Measurements from ENCODE around the gene ATP8B1. TPM values are rescaled to one million over a fixed set of nuclear protein-coding genes. Genes with fewer than 3 reads are reported as not detected.

Gene ATP8B1
- total and polyA plus RNA-seq, 2 experiments from 2014 or later, result 7.9 to 38.4 TPM

DNA sequence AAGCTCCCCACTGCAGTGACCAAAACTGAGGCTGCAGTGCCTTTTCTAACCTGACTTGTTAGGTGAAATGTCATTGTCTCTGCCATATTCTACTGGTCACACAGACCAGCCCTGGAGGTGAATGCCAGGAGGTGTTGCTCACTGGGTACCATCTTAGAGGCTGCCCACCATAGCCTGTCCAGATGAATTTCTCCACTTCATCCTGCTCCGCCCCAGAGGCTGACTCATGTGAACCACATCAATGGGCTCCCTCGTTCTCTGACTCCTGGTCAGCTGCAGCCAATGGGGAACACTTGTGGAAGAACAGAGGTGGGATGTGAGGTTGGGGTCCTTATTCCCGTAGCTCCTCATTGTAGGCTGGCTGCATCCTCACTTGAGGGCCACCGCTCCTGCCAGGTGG is 178.1 kb downstream of the ATP8B1 start:
- 80% methylated on average over 4 of the region's 4 CpGs for WGBS (ENCODE audit: low lambda C conversion rate, missing lambda C conversion rate)
- Histone ChIP-seq H2AFZ (no peak overlapping the region), H3K4me3 (no peak overlapping the region), H3K27me3 (no peaks in the 10 kb centered on the region), H3K4me1 (ENCODE audit: insufficient read depth) (peaks cover 11% of the 10 kb centered on the region), H3K79me2 (peaks cover 12% of the 10 kb centered on the region), H4K20me1 (ENCODE audit: insufficient read depth, poor library complexity, severe bottlenecking) (no peaks in the 10 kb centered on the region), H3K4me2 (no peak overlapping the region), H3K9me2 (replicated peaks; ENCODE audit: insufficient read depth) (no peaks in the 10 kb centered on the region), H3K9me3 (ENCODE audit: low read depth) (no peaks in the 10 kb centered on the region), H3K27ac (no peak overlapping the region), H3K36me3 (replicated peaks; ENCODE audit: insufficient read depth, low read depth) (no peaks in the 10 kb centered on the region)
- no peak for DNase-seq (ENCODE audit: low spot score)
- TF ChIP-seq EZH2 (IDR thresholded peaks at IDR 0.05; ENCODE audit: borderline replicate concordance) (no peak), EZH2phosphoT487 (IDR thresholded peaks at IDR 0.05; ENCODE audit: low read depth, severe bottlenecking, unreplicated experiment) (no peak)
- TF ChIP-seq, protein P1, sequence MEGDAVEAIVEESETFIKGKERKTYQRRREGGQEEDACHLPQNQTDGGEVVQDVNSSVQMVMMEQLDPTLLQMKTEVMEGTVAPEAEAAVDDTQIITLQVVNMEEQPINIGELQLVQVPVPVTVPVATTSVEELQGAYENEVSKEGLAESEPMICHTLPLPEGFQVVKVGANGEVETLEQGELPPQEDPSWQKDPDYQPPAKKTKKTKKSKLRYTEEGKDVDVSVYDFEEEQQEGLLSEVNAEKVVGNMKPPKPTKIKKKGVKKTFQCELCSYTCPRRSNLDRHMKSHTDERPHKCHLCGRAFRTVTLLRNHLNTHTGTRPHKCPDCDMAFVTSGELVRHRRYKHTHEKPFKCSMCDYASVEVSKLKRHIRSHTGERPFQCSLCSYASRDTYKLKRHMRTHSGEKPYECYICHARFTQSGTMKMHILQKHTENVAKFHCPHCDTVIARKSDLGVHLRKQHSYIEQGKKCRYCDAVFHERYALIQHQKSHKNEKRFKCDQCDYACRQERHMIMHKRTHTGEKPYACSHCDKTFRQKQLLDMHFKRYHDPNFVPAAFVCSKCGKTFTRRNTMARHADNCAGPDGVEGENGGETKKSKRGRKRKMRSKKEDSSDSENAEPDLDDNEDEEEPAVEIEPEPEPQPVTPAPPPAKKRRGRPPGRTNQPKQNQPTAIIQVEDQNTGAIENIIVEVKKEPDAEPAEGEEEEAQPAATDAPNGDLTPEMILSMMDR (IDR thresholded peaks at IDR 0.05; ENCODE audit: poor library complexity), result no peak

GRCh38 chr18:57621246-57621604 is 181.9 kb downstream of the ATP8B1 start:
- Histone ChIP-seq H2AFZ (peak overlapping the region; percentile 37), H3K4me2 (peak overlapping the region; percentile 77), H3K9me2 (replicated peaks; ENCODE audit: insufficient read depth) (no peaks in the 10 kb centered on the region), H3K36me3 (replicated peaks; ENCODE audit: insufficient read depth, low read depth) (no peaks in the 10 kb centered on the region), H3K27ac (peak overlapping the region; percentile 87), H3K4me1 (ENCODE audit: insufficient read depth) (peaks cover 15% of the 10 kb centered on the region), H3K9me3 (ENCODE audit: low read depth) (no peaks in the 10 kb centered on the region), H3K4me3 (peak overlapping the region; percentile 19), H4K20me1 (ENCODE audit: insufficient read depth, poor library complexity, severe bottlenecking) (no peaks in the 10 kb centered on the region), H3K27me3 (no peaks in the 10 kb centered on the region), H3K79me2 (peaks cover 34% of the 10 kb centered on the region)
- TF ChIP-seq, protein P1 (IDR thresholded peaks at IDR 0.05; ENCODE audit: poor library complexity), result no peak
- no peak for TF ChIP-seq EZH2phosphoT487 (IDR thresholded peaks at IDR 0.05; ENCODE audit: low read depth, severe bottlenecking, unreplicated experiment)
- no peak for TF ChIP-seq EZH2 (IDR thresholded peaks at IDR 0.05; ENCODE audit: borderline replicate concordance)
- DNase-seq (ENCODE audit: low spot score), result no peak
- under 1% methylated on average over 19 of the region's 20 CpGs for WGBS (ENCODE audit: low lambda C conversion rate, missing lambda C conversion rate)

DNA sequence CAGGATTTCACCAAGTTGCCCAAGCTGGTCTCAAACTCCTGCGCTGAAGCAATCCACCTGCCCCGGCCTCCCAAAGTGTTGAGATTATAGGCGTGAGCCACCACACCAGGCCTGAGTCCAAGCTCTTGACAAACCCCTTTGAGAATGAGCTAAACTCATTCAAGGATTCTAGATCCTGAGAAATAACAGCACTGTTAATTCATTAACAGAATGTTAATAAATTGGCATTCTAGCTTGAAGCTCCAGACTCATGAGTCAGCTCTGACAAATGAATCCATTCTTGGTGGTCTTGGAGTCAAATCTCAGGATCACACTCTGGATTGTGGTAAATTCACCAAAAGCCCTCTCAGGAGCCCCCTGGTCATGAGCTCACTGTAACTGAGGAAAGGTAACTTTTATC is 183.2 kb downstream of the ATP8B1 start:
- no peak overlapping the region for H3K27ac ChIP-seq
- no peaks in the 10 kb centered on the region for H3K9me3 ChIP-seq (ENCODE audit: low read depth)
- 83% methylated on average over 3 of the region's 3 CpGs for WGBS (ENCODE audit: low lambda C conversion rate, missing lambda C conversion rate)
- H3K4me1 ChIP-seq (ENCODE audit: insufficient read depth), result peaks cover 15% of the 10 kb centered on the region
- H3K4me2 ChIP-seq, result peak overlapping the region; percentile 77
- no peaks in the 10 kb centered on the region for H3K36me3 ChIP-seq (replicated peaks; ENCODE audit: insufficient read depth, low read depth)
- no peak for DNase-seq (ENCODE audit: low spot score)
- no peaks in the 10 kb centered on the region for H4K20me1 ChIP-seq (ENCODE audit: insufficient read depth, poor library complexity, severe bottlenecking)
- H3K4me3 ChIP-seq, result no peak overlapping the region
- TF ChIP-seq EZH2 (IDR thresholded peaks at IDR 0.05; ENCODE audit: borderline replicate concordance) (no peak), EZH2phosphoT487 (IDR thresholded peaks at IDR 0.05; ENCODE audit: low read depth, severe bottlenecking, unreplicated experiment) (no peak)
- TF ChIP-seq, protein P1 (IDR thresholded peaks at IDR 0.05; ENCODE audit: poor library complexity), result no peak
- H2AFZ ChIP-seq, result no peak overlapping the region
- H3K79me2 ChIP-seq, result peaks cover 38% of the 10 kb centered on the region
- no peaks in the 10 kb centered on the region for H3K9me2 ChIP-seq (replicated peaks; ENCODE audit: insufficient read depth)
- H3K27me3 ChIP-seq, result no peaks in the 10 kb centered on the region

DNA sequence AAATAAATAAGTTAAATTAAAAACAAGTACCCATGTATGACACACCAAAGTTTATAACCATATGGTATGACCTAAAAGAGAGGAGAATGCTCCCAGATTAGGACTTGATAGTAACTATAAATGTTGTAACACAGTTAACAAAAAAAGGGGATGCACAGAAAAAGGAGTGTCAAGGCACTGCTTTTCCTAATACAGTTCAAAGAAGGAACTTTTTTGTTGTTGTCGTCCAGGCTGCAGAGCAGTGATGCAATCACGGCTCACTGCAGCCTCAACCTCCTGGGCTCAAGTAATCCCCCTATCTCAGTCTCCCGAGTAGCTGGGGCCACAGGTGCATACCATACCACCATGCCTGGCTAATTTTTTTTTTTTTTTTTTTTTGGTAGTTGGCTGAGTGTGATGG is 184.2 kb downstream of the ATP8B1 start:
- Histone ChIP-seq H3K9me2 (replicated peaks; ENCODE audit: insufficient read depth) (no peaks in the 10 kb centered on the region), H3K27me3 (no peaks in the 10 kb centered on the region), H2AFZ (no peak overlapping the region), H4K20me1 (ENCODE audit: insufficient read depth, poor library complexity, severe bottlenecking) (no peaks in the 10 kb centered on the region), H3K4me1 (ENCODE audit: insufficient read depth) (peaks cover 15% of the 10 kb centered on the region), H3K79me2 (peaks cover 38% of the 10 kb centered on the region), H3K9me3 (ENCODE audit: low read depth) (no peaks in the 10 kb centered on the region), H3K27ac (no peak overlapping the region), H3K4me2 (no peak overlapping the region), H3K4me3 (no peak overlapping the region), H3K36me3 (replicated peaks; ENCODE audit: insufficient read depth, low read depth) (no peaks in the 10 kb centered on the region)
- DNase-seq (ENCODE audit: low spot score), result no peak
- TF ChIP-seq EZH2phosphoT487 (IDR thresholded peaks at IDR 0.05; ENCODE audit: low read depth, severe bottlenecking, unreplicated experiment), result no peak
- TF ChIP-seq, protein P1 (IDR thresholded peaks at IDR 0.05; ENCODE audit: poor library complexity), result no peak
- TF ChIP-seq EZH2 (IDR thresholded peaks at IDR 0.05; ENCODE audit: borderline replicate concordance), result no peak
- 70% methylated on average over 3 of the region's 3 CpGs for WGBS (ENCODE audit: low lambda C conversion rate, missing lambda C conversion rate)

Measured in hepatocyte (in vitro differentiated cells).